Peyer's patch (tissue), 4 donors: ENCODE data around the gene COL11A2.

Experiments
- POLR2A ChIP-seq, 2 donors: fragments of 450-650 bp; IDR thresholded peaks; one replicate each; pipeline ENCODE4 v1.5.1; 2017; ENCODE audit warnings: antibody characterized with exemption in 2 of 2, mild to moderate bottlenecking in 2 of 2, moderate library complexity in 2 of 2
- TF ChIP-seq, protein P1 (sequence below), 6 experiments: fragments of 450-650 bp in 4 of 6; fragments of 200-600 bp in 2 of 6; sonication (generic) in 1 of 6; IDR thresholded peaks; one replicate each; pipeline ENCODE4 v1.5.1; 2017 to 2019; ENCODE audit warnings: antibody characterized with exemption in 6 of 6, mild to moderate bottlenecking in 3 of 6, moderate library complexity in 1 of 6

DNA sequence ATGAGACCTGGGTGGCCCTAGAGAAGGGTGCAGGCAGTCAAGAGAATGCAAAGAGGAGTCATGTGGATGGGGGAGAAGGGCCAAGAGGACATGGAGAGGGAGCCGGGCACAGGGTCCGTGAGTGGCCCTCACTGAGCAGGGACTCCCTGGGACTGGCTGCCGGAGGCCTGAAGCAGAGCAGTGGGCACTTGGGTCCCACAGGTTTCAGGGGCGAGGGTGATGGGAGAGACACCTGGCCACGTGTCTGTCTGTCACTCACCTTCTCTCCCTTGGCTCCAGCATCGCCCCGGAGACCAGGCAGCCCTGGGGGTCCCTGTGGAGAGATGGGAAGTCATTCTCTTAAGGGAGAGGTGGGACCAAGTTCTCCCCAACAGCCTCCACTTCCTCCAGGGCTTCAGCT is 25.5 kb downstream of the COL11A2 start:
- TF ChIP-seq, protein P1, sequence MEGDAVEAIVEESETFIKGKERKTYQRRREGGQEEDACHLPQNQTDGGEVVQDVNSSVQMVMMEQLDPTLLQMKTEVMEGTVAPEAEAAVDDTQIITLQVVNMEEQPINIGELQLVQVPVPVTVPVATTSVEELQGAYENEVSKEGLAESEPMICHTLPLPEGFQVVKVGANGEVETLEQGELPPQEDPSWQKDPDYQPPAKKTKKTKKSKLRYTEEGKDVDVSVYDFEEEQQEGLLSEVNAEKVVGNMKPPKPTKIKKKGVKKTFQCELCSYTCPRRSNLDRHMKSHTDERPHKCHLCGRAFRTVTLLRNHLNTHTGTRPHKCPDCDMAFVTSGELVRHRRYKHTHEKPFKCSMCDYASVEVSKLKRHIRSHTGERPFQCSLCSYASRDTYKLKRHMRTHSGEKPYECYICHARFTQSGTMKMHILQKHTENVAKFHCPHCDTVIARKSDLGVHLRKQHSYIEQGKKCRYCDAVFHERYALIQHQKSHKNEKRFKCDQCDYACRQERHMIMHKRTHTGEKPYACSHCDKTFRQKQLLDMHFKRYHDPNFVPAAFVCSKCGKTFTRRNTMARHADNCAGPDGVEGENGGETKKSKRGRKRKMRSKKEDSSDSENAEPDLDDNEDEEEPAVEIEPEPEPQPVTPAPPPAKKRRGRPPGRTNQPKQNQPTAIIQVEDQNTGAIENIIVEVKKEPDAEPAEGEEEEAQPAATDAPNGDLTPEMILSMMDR (IDR thresholded peaks at IDR 0.05): no peak
- no peak for TF ChIP-seq POLR2A (IDR thresholded peaks at IDR 0.05)
